DND-41 (cell line): ENCODE results near the gene KDM6B.

ENCODE experiments used
- CTCF ChIP-seq: IDR thresholded peaks from 2 replicates; pipeline ENCODE4 v1.5.1; 2012; ENCODE audit warnings: borderline replicate concordance, low read length, moderate library complexity, mild to moderate bottlenecking; ENCODE audit not compliant: poor library complexity, severe bottlenecking; ENCODE audit errors: extremely low read depth
- EZH2 ChIP-seq: IDR thresholded peaks from 3 replicates; pipeline ENCODE4 v1.6.1; 2012; ENCODE audit warnings: borderline replicate concordance, low read depth, mild to moderate bottlenecking, moderate library complexity, low read length, inconsistent platforms; ENCODE audit not compliant: severe bottlenecking

- TF ChIP-seq CTCF (no peak), EZH2 (no peak)
These were observed 11.5 kb downstream of the KDM6B start for GRCh38 chr17:7845359-7846062.
